Stimulated activated CD4-positive, alpha-beta T cell treated with anti-CD3 and anti-CD28 coated beads, TNF-alpha, amount 100 ng/mL, for 48 hours (primary cell): Measurements from ENCODE around the gene CRY1.
"Not testable (repeated sequence)": the region's sequence is repeated elsewhere in the genome, so short reads cannot be mapped to it uniquely, and the experiment has no call there.

Experiments
- DNase-seq, 3 donors: peaks; one replicate each; pipeline ENCODE4 v3.0.0-alpha.2; 2020; ENCODE audit warnings: low read depth in 3 of 3

The CRY1 gene

GRCh38 chr12:107108995-107109508 is 15.7 kb upstream of the CRY1 start:
- no peak for DNase-seq

- DNase-seq, result not testable (repeated sequence)
Measured at GRCh38 chr12:107108366-107108765, 15.0 kb upstream of the CRY1 start.

GRCh38 chr12:107107381-107107780 is 14.0 kb upstream of the CRY1 start:
- no peak for DNase-seq

GRCh38 chr12:107106241-107107025 is 13.1 kb upstream of the CRY1 start:
- DNase-seq, result no peak

- DNase-seq, result no peak
Measured at GRCh38 chr12:107105410-107105703, 12.0 kb upstream of the CRY1 start.

- DNase-seq, result no peak
Measured at GRCh38 chr12:107103516-107103915, 10.2 kb upstream of the CRY1 start.

- DNase-seq, result no peak
Measured at GRCh38 chr12:107103097-107103496, 9.7 kb upstream of the CRY1 start.

GRCh38 chr12:107102294-107102693 is 8.9 kb upstream of the CRY1 start:
- no peak for DNase-seq

- no peak for DNase-seq
Measured at GRCh38 chr12:107101651-107102050, 8.3 kb upstream of the CRY1 start.

GRCh38 chr12:107099917-107100316 is 6.6 kb upstream of the CRY1 start:
- DNase-seq, result no peak

- no peak for DNase-seq
Measured at GRCh38 chr12:107096571-107096970, 3.2 kb upstream of the CRY1 start.

- DNase-seq, result no peak
Measured at GRCh38 chr12:107094183-107094448, 767 bp upstream of the CRY1 start.

- DNase-seq, result peak; percentile 47 to 62 (median 59)
Measured at GRCh38 chr12:107092669-107093416, 506 bp downstream of the CRY1 start.

- DNase-seq, result no peak
Measured at GRCh38 chr12:107091989-107092641, 1.2 kb downstream of the CRY1 start.

GRCh38 chr12:107091381-107091780 is 2.0 kb downstream of the CRY1 start:
- DNase-seq, result no peak

- DNase-seq, result no peak
Measured at GRCh38 chr12:107090711-107091110, 2.6 kb downstream of the CRY1 start.

GRCh38 chr12:107088912-107089311 is 4.4 kb downstream of the CRY1 start:
- DNase-seq, result no peak

- DNase-seq, result no peak
Measured at GRCh38 chr12:107086314-107086713, 7.0 kb downstream of the CRY1 start.

- DNase-seq, result no peak
Measured at GRCh38 chr12:107081778-107082177, 11.6 kb downstream of the CRY1 start.

GRCh38 chr12:107080299-107080698 is 13.1 kb downstream of the CRY1 start:
- no peak for DNase-seq

GRCh38 chr12:107079172-107080011 is 14.0 kb downstream of the CRY1 start:
- DNase-seq, result no peak

- DNase-seq, result not testable (repeated sequence)
Measured at GRCh38 chr12:107073266-107073665, 20.1 kb downstream of the CRY1 start.
